Right renal cortex interstitium (tissue), 3 donors: ENCODE results near the gene REG4. TPM values are rescaled to one million over a fixed set of nuclear protein-coding genes. Genes with fewer than 3 reads are reported as not detected.
A peak's percentile ranks its signal among the peaks of the same experiment; 100 is the strongest.

ENCODE experiments used
- DNase-seq, 3 donors: peaks; one replicate each; pipeline ENCODE4 v3.0.0-alpha.2; 2013; ENCODE audit warnings: low read depth in 3 of 3, low spot score in 2 of 3
- polyA plus RNA-seq, 3 donors: library from polyadenylated mRNA; unstranded; fragments of 120-200 nt; gene quantifications; one replicate each; pipeline ENCODE4 v1.2.1, GENCODE V29; 2013; ENCODE audit not compliant: insufficient read length in 3 of 3

The REG4 gene
- polyA plus RNA-seq, 3 donors, result 0.75 to 1.4 (median 0.85) TPM

DNA sequence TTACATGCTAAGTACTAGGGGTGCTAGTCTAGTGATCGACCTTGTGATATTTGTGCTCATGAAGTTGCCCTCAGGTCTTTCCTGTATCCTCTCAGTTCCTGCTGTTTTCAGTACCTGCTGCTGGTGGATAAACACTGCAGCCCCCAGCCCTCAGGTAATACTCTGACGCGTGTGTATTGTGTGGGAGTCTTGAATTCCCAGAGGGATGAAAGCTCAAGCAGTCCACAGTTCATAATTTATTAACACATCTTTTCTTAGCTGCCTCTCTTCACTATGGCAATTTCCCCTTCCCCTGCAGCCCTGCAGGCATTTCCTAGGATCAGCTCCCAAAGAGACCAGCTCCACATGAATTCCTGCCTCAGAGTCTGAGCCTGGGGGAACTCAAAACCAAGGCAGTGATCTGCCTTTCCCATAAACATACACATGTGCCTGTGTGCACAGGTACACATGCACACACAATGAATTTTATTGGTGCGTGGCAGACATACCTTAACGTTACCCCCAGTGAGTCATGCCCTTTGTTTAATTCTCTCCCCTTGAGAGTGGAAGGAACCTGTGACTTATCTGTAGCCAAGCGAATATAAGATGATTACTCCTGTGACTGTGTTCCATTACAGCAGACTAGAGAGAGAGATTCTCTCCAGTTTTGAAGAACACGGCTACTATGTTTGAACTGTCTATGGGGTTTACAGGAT is 28.5 kb downstream of the REG4 start:
- no peak for DNase-seq

DNA sequence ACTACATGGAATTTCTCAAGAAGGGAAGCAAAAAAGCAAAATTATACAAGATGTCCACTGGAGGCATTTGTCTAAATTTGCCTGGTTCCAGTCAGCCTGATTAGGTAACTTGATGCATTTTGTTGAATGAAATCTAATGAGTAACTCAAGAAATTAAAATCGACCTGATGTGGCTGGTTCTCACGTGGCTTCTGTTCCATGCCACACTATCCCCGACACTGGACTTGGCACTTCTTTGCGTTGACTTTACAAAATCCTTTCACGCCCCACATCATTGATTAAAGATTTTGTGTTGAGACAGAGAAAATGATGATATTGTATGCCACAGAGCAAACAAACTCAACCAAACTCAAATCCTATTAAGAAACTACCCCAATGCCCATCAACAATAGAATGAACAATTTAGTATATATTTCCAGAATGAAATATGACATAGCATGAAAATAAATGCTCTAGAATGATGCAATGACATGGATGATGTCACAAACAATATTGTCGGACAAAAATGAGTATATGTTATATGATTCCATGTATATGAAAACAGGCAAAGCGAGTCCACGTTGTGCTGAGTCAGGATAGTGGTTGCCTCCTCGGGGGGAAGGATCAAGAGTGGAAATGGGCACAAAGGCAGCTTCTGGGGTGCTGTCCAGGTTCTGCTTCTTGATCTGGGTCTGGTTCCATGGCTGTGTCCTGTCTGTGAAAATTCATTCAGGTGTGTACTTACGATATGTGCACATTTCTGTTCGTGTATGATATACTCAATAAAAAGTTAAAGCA is 29.6 kb downstream of the REG4 start:
- DNase-seq, result no peak

DNA sequence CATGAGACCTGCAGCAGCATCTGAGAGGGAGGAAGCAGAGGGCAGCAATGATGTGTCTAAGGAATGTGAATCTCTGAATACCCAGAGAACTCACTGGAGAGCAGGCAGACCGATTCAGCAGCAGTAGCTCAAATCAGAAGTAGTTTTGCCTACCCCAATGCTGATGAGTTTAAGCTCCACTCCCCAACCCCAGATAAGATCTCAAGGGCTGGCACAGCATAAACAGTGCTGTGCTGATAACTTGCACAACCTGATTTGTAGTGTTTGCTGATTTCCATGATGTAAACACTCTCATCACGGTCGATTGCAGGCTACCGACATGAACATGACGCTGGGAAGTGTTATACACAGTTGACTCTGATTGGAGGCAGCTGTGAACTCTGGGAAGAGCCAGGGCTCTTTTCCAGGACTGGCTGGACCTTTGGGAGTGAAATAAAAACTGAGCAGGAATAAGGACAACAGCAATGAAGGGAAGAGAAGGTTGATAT is 31.3 kb downstream of the REG4 start:
- DNase-seq, result no peak

DNA sequence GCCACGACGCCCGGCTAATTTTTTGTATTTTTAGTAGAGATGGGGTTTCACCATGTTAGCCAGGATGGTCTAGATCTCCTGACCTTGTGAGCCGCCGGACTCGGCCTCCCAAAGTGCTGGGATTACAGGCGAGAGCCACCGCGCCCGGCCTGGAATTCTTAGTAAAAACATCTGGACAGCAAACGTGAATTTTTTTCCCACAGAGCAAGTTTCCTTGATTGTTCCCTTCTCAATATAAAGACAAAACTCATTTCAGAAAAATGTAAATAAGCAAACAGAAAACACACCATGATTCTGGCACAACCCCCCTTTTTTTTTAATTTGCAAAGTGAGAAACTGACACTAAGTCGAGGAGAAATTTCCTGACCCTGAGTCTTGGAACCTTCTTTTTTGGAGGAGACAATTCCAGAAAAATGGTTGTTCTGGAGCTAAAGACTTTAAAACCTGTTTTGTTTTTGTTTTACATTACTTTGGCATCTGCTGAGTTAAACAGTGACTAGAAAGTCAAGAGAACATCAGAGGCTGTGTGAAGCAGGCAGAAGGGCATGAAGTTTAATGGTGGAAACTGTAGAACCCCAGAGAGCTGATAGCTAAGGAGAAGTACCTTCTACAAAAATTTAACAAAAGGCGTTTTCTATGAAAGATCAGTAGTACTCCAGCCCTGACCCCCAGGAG is 32.2 kb downstream of the REG4 start:
- DNase-seq, result no peak

DNA sequence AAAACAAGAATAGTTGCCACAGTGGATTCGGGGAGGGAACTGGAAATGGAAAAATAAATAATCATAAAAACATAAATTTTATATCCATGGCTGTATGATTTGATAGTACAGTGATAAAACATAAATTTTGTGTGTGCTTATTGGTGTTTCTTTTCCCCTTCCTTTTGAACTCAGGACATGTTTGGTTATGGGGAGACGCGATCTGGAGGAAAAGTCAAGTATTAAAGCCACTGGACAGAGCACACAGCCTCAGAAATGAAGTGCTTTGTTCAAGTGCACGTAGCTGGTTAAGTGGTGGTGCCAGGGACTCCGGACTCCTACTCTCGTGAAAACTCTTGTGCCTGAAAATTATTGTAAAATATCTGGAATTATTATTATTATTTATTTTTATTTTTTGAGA is 32.9 kb downstream of the REG4 start:
- DNase-seq, result no peak

DNA sequence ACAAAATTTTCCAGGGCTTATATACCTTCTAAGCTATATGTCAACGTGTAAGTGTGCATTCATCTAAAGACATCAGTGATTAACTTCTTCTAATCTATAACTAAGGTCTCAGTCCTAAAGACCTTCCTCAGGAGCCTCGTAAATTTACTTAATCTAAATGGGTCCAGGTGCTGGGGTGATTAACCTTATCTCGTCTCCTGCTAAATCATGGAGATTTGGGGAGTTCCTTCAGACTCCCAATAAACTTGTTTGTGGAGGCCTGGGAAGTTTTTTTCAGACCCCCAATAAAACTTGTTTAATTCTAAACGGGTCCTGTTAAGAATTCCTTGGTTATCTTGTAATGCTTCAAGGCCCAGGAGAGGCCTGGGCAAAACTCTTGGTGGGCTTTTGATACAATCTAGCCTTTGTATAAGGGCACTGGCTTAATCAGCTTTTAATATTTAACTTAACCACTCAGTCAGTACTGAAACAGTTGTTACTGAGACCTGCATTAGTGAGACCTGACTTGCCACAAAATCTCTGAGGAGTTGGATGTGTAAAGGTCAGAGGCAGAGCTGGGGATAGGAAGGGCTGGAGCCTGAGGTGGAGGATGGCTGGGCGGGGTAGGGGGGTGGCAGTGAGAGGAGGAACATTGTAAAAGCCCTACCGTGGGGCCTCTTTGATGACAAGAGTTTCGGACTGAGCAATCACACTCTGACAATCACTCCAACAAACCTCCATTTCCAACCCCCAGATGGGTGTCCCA is 36.3 kb downstream of the REG4 start:
- no peak for DNase-seq

DNA sequence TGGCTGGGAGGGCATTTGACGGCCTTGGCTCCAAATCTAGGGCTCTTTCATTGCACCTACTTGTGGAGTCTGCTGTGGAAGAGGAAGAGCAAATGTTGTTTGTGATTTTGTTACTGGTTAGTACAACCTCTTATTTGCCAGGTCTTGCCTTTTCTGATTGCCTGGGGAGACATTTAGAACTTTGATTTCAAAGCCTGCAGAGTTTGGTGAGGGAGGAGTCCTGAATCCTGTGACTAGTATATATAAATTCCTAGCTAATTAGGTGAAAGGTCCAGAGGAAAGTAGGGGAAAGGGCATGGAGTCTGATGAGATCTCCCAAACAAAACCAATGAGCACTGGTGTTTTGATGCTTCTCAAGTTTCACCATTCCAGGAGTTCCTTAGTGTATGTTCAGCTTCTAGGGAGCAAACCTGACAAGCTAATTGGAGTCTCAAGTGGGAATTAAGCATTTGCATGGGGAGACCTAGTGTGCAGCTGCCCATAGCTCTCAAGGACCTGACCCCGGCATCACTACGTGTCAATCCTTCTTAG is 37.5 kb downstream of the REG4 start:
- peak in 1 of 3 donors; percentile 66 for DNase-seq

DNA sequence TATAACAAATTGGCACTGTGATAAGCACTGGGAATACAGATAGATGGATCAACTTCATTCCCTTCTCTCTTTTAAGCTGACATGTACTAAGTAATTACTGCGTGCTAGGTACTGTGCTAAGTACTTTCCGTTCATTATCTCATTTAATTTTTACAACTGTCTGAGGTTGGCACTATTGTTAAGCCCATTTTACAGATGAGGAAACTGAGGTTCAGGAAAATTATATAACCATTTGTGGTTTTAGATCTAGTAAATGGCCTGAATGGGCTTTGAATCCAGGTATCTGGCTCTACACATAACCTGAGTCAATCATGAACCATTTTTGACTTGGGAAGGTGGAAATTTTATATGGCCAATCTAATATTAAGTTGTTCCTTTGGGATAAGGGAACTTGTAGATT is 39.0 kb downstream of the REG4 start:
- DNase-seq, result no peak

DNA sequence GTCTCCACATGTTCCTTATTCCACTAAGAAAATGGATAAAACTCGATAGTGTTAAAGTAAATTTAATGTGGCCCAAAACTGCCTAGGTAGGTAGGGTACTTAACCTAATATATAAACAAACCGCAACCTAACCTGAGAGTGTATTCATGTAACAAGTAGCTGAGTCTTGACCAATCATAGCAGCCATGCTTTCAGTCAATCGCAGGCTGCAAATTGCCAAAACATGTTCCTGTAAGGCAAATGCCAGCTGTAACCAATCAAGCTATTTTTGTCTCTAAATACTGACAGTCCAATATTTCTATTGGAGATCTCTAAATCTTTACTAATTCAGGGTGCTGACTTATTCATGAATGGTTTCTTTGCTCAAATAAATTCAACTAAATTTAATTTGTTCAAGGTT is 39.5 kb downstream of the REG4 start:
- no peak for DNase-seq

DNA sequence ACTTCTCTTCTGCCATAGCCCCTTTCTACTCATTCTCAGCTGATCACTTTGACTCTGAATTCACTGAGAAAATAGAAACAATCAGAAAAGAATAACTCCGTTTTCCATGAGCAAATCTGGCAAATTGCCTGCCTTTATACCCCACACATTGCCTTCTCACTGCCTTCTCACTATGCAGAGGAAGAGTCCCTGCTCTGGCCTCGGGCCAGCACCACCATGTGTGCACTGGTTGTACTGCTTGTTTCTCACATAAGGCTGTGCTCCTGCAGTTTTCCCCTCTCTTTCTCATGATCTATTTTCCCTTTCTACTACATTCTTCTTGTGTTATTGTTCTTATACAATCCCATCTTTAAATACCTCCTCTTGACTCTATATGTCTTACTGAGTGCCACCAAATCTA is 40.2 kb downstream of the REG4 start:
- no peak for DNase-seq

DNA sequence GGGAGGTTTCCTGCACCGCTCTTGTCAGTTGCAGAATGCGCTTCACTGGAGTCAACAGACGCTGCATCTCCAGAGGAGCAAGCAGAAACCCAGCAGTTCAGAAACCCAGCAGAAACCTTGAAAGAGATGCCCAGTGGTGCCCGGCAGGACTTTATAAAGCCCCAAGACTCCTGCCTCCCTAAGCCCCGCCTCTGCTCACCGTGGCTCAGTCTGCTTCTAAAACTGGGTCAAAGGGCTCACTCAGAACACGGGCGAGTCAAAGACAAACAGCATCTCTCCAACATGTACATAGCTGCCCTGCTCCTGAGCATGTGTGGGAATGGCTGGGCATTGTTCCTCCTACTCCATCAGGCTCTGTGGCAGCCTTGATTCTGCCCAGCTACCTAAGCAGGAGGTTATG is 42.5 kb downstream of the REG4 start, which contains the start of gene HMGCS2:
Gene HMGCS2, minus strand, starts transcription at position 128 of the 400 bp plus-strand sequence. Its CDS starts 61 bp downstream, at position 67.
- DNase-seq, result no peak

DNA sequence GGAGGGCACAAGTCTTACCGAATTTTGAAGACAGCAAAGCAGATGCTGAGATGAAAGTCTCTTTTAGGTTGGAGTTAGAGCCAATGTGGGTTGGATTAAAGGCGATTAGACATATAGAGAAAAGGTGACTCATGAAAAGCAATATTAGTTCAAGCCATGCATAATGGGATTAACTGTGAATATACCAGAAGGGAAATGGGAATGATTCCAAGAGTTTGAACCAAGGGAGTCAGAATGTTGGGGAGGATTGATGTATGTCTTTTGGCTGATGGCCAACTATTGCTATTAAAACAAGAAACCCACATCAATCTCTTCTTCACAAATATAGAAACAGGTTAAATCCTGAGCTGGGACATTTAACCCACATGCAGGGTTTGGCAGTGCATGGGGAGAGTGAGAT is 43.8 kb downstream of the REG4 start:
- DNase-seq, result no peak

DNA sequence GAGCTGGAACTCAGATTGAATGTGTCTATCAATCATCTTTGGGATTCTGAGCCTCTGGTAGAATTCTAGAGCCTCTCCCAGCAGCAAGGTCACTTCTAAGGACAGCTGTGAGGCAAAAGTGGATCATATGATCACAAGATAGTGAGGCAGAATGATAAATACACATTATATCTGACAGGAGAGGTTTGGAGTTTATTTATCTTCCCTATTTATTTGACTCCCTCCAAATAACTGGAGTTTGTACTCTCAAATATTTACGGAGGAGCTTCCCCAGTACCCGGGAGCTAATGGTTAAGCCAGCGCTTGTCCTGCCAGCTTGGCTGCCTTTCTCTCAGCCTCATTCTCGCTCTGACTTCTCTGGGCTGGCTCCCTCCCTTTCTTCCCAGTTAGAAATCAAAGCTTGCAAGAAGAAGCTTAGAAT is 44.9 kb downstream of the REG4 start:
- no peak for DNase-seq

DNA sequence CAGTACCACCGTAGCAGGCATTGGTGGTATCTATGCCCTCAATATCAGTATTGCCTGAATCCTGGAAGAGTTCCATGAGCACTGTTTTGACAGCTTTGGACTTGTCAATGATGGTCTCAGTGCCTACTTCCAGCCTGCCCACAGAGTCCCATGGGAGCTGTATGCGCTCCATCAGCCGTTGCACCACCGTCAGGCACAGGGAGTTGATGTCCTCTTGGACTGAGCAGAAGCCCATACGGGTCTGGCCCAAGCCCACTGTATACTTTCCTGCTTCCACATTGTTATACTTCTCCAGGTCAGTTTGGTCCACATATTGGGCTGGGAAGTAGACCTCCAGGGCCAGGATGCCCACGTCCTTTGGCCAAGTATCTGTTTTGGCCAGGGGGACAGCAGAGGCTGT is 47.0 kb downstream of the REG4 start:
- no peak for DNase-seq

DNA sequence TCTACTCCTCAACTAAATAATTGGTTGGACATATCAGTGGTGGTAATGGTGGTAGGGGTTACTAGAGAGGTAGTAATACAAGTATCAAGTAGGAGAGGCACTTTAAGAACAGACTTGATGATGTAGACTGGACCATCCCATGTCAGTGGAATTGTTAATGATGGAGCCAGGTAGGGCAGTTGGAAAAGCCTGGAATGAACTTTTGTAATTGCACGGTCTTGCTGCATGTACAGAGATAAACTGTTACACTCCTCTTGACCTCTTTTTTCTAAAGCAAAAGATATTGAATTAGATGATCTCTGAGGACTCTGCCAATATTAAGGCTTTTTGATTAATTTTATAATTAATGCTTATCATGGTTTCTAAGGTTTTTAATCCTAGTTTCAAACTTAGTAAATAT is 48.3 kb downstream of the REG4 start:
- no peak for DNase-seq

DNA sequence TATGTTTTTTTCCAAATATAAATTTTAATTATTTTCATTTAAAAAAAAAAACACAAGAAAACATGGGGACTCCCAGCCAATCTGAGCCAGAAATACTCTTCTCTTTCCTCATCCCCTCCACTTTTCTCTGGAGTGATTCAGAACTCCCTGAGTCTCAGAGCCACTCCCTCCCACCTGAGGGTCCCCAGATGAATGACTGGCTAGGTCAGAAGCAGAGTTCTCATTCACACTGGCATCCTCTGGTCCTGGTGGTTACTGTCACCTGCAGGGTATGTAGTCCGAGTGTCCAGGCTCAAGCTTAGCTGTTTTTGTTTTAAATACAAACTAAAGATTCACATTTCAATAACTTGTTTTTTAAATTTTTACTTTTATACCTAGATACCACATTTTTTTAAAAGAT is 48.9 kb downstream of the REG4 start:
- no peak for DNase-seq

DNA sequence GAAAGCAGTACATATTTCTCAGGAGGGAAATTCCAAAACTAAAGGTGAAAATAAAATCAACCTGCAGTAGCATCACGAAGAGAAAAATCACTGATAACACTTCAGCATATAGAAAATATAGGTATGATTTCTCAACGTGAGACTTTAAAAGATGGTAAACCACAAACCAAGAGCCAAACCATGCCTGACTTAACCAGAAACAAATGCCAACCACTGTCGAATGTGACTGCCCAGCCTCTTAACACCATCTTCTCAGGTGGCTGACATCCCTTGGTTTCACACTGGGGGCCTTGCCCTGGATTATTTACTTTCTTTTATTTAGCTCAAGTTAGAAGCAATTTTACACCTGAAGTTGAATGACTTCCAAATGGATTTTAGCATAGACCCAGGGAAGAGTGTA is 52.7 kb downstream of the REG4 start:
- DNase-seq, result no peak

DNA sequence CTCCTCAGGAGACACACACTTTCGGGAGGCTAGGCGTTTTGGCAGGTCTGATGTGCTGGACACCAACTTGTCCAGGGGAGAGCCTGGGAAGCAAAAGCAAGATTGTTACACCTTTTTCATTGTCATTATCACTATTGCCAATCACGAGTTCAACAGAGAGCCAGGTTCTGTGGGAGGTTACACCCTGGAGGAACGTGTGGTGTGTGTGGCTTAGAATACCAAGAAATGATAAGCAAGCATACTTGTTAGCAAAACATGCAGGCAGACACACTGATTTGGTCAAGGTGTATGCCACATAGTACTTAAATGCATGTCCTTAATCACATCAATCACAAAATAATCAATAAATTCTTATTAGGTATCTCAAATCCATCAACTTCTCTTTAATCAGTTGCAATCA is 58.7 kb downstream of the REG4 start:
- no peak for DNase-seq

DNA sequence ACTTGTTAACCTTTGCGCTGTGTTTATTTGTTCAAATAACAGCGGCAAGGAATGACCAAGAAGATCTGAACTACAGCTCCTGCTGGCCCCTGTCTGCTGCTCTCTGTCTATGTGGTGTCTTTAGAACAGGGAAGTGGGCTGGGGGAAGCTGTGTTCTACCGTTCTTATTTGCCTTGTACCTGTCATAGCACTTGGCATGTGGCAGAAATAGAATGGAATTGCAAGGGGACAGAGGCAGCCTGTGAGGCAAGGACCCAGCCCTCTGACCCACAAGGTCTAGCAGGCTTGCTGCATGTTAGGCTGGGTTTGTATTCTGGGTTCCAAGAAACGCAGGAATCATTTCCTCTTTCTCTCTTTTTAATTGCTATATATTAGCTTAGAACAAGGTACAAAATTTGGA is 63.2 kb downstream of the REG4 start:
- DNase-seq, result no peak

DNA sequence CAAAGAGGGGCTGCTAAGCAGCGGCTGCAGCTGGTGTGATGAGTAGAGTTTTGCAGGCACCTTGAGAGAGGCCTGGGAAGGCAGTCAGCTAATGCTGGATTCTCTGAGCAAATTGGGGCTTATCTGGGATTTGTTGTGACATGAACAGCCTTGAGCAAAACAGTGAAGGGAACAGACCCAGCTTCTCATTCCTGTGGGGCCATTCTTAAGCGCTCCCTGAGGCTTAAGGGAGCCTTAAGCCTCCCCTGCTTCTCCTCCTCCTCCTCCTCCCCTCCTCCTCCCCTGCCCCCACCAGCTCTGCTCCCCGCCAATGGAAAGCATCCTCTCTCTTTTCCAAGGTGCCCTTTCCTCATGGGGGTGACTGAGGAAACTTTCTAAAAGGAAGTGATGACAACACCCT is 63.8 kb downstream of the REG4 start:
- no peak for DNase-seq

DNA sequence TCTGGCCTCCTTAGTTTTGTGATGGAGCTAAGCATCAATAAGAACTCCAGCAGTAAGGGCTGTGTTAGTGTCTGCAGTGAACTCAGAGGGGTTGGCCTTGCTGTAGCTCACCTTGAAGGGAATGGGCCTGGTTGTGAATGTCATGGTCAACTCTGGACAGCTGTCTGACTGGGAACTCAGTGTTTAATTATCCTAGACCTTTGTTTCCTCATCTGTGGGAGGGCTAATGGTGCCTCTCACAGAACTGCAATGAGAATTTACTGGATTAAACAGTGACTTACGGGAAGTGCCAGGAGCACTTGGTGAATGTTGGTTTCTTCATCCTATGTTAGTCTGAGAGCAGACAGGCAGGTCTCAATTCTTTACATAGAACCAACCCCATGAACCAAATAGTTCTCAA is 66.2 kb downstream of the REG4 start:
- no peak for DNase-seq
